DND-41 (cell line): ENCODE measurements around the gene ARHGAP31.

Source experiments
- ATAC-seq: fragments of 200-7000 bp; cut with Tn5 transposase; 3 replicates; pipeline ENCODE4 v1.9.1; 2021; ENCODE audit warnings: low read depth; ENCODE audit not compliant: insufficient read depth
- DNase-seq: peaks from one replicate; pipeline ENCODE4 v3.0.0-alpha.2; 2020
- H2AFZ ChIP-seq: 2 replicates; pipeline ENCODE4 v1.6.0; 2012; ENCODE audit warnings: low read depth, low read length
- H3K27ac ChIP-seq: 2 replicates; pipeline ENCODE4 v1.5.1; 2012; ENCODE audit warnings: low read length, inconsistent platforms
- H3K27me3 ChIP-seq: fragments of 200-600 bp; sonication (generic); 2 replicates; pipeline ENCODE4 v1.6.0; 2012; ENCODE audit warnings: low read length, mild to moderate bottlenecking, inconsistent platforms; ENCODE audit not compliant: insufficient read depth, poor library complexity
- H3K36me3 ChIP-seq: 2 replicates; pipeline ENCODE4 v1.5.1; 2012; ENCODE audit warnings: low read length, inconsistent platforms; ENCODE audit not compliant: insufficient read depth
- H3K4me1 ChIP-seq: 2 replicates; pipeline ENCODE4 v1.5.1; 2012; ENCODE audit warnings: mild to moderate bottlenecking, low read length; ENCODE audit not compliant: insufficient read depth
- H3K4me2 ChIP-seq: 2 replicates; pipeline ENCODE4 v1.6.0; 2012; ENCODE audit warnings: mild to moderate bottlenecking, moderate library complexity, low read length, inconsistent platforms; ENCODE audit not compliant: insufficient read depth
- H3K4me3 ChIP-seq, 2 experiments: fragments of 200-600 bp in 1 of 2; shearing (Covaris generic) in 1 of 2; 2 replicates each; pipeline ENCODE4 v1.5.1; 2012 to 2016; ENCODE audit warnings: inconsistent platforms in 2 of 2, low read length in 2 of 2, mild to moderate bottlenecking in 2 of 2, low read depth in 1 of 2, moderate library complexity in 1 of 2
- H3K79me2 ChIP-seq: 2 replicates; pipeline ENCODE4 v1.6.0; 2012; ENCODE audit warnings: low read length, inconsistent platforms; ENCODE audit not compliant: insufficient read depth
- H3K9ac ChIP-seq: 2 replicates; pipeline ENCODE4 v1.6.0; 2012; ENCODE audit warnings: low read depth, mild to moderate bottlenecking, inconsistent platforms, low read length, moderate library complexity
- H3K9me3 ChIP-seq: 2 replicates; pipeline ENCODE4 v1.5.1; 2012; ENCODE audit warnings: low read length, moderate library complexity, mild to moderate bottlenecking, inconsistent platforms; ENCODE audit not compliant: insufficient read depth, severe bottlenecking
- H4K20me1 ChIP-seq: 2 replicates; pipeline ENCODE4 v1.6.0; 2012; ENCODE audit warnings: low read length; ENCODE audit not compliant: insufficient read depth
- CTCF ChIP-seq: IDR thresholded peaks from 2 replicates; pipeline ENCODE4 v1.5.1; 2012; ENCODE audit warnings: borderline replicate concordance, low read length, moderate library complexity, mild to moderate bottlenecking; ENCODE audit not compliant: poor library complexity, severe bottlenecking; ENCODE audit errors: extremely low read depth
- EZH2 ChIP-seq: IDR thresholded peaks from 3 replicates; pipeline ENCODE4 v1.6.1; 2012; ENCODE audit warnings: borderline replicate concordance, low read depth, mild to moderate bottlenecking, moderate library complexity, low read length, inconsistent platforms; ENCODE audit not compliant: severe bottlenecking

Gene ARHGAP31

GRCh38 chr3:119444590-119444989 is 150.4 kb downstream of the ARHGAP31 start:
- Histone ChIP-seq H3K79me2 (no peaks in the 10 kb centered on the region), H3K27ac (no peak overlapping the region), H2AFZ (no peak overlapping the region), H3K4me2 (no peak overlapping the region), H3K4me3 (no peak overlapping the region), H3K4me1 (no peaks in the 10 kb centered on the region), H3K9me3 (no peaks in the 10 kb centered on the region), H4K20me1 (no peaks in the 10 kb centered on the region), H3K27me3 (no peaks in the 10 kb centered on the region), H3K36me3 (peaks cover 81% of the 10 kb centered on the region), H3K9ac (no peak overlapping the region)
- TF ChIP-seq EZH2 (no peak), CTCF (no peak)
- no peak for ATAC-seq
- no peak for DNase-seq

DNA sequence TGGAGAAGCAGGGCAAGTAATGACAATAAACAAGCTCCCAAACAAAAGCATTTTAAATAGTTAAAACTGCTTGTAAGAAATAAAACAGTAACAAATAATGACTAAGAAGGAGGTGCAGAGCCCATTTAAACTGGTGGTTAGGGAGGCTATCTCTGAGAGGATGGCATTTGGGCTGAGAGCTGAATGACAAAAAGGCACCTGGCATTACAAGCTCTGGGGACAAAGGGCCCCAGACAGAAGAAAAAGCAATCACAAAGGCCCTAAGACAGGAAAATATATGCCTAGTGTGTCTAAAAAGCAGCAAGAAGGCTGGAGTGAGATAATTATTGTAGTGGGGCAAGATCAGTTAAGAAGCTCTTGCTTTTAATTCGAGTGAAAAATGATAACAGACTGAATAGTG is 159.6 kb downstream of the ARHGAP31 start:
- peaks cover 78% of the 10 kb centered on the region for H3K36me3 ChIP-seq
- H2AFZ ChIP-seq = no peak overlapping the region
- no peak overlapping the region for H3K4me2 ChIP-seq
- peaks cover 4% of the 10 kb centered on the region; the same call in 1 of the 2 replicates for H3K79me2 ChIP-seq
- H3K4me3 ChIP-seq = no peak overlapping the region
- TF ChIP-seq EZH2 = no peak
- no peaks in the 10 kb centered on the region for H4K20me1 ChIP-seq
- H3K9me3 ChIP-seq = no peaks in the 10 kb centered on the region
- no peak overlapping the region for H3K9ac ChIP-seq
- DNase-seq (no peak), ATAC-seq (no peak)
- no peaks in the 10 kb centered on the region for H3K27me3 ChIP-seq
- no peak overlapping the region for H3K27ac ChIP-seq
- H3K4me1 ChIP-seq = no peaks in the 10 kb centered on the region

DNA sequence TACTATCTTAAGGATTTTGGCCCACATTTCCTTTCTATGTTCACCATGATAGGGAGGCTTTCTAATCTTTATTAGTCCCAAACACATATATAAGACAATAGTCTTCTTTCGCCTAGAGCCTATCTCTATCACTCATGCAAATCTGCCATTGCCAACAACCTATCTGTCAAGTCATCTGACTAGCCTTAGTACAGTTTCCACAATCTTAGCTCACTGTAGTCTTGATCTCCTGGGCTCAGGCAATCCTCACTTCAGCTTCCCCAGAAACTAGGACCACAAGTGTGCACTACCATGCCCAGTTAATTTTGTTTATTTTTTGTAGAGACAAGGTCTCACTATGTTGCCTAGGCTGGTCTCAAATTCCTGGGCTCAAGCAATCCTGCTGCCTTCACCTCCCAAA is 162.3 kb downstream of the ARHGAP31 start:
- no peaks in the 10 kb centered on the region for H3K9me3 ChIP-seq
- peaks cover 80% of the 10 kb centered on the region for H3K36me3 ChIP-seq
- H3K27me3 ChIP-seq = no peaks in the 10 kb centered on the region
- peaks cover 26% of the 10 kb centered on the region for H3K79me2 ChIP-seq
- TF ChIP-seq EZH2 (no peak), CTCF (no peak)
- no peak overlapping the region for H3K27ac ChIP-seq
- no peak for DNase-seq
- H4K20me1 ChIP-seq = no peaks in the 10 kb centered on the region
- H3K4me1 ChIP-seq = peaks cover 15% of the 10 kb centered on the region
- H3K9ac ChIP-seq = no peak overlapping the region
- no peak overlapping the region for H2AFZ ChIP-seq
- H3K4me2 ChIP-seq = no peak overlapping the region
- ATAC-seq = no peak
- no peak overlapping the region for H3K4me3 ChIP-seq

DNA sequence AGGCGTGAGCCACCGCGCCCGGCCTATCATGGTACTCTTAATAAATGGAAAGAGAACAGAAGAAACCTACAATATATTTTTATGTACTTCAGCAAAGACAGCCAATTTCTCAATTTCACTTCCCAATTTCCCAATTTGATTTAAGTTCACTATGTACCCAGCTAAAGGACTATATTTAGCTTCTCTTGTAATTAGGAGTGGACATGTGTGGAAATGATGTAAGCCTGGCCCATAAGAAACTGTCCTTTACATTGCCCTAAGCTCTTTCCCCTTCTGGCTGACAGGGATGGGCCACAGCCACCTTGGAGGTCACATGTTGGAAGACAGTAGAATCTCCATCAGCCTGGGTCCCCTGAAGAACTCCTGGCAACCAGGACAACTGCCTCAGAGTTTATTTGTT is 163.1 kb downstream of the ARHGAP31 start:
- no peak for TF ChIP-seq EZH2
- no peak for TF ChIP-seq CTCF
- Histone ChIP-seq H3K4me2 (no peak overlapping the region), H3K36me3 (peaks cover 81% of the 10 kb centered on the region), H3K4me3 (no peak overlapping the region), H2AFZ (no peak overlapping the region), H3K4me1 (peaks cover 23% of the 10 kb centered on the region), H3K27me3 (no peaks in the 10 kb centered on the region), H3K79me2 (peaks cover 34% of the 10 kb centered on the region), H3K9ac (no peak overlapping the region), H3K27ac (no peak overlapping the region), H4K20me1 (no peaks in the 10 kb centered on the region), H3K9me3 (no peaks in the 10 kb centered on the region)
- DNase-seq (no peak), ATAC-seq (no peak)
